ENCODE measurements around the gene CFAP299. TPM values are rescaled to one million over a fixed set of nuclear protein-coding genes. Genes with fewer than 3 reads are reported as not detected.

Gene CFAP299
- total and polyA plus RNA-seq, 4 donors: 2.8 to 30.2 (median 6.6) TPM

DNA sequence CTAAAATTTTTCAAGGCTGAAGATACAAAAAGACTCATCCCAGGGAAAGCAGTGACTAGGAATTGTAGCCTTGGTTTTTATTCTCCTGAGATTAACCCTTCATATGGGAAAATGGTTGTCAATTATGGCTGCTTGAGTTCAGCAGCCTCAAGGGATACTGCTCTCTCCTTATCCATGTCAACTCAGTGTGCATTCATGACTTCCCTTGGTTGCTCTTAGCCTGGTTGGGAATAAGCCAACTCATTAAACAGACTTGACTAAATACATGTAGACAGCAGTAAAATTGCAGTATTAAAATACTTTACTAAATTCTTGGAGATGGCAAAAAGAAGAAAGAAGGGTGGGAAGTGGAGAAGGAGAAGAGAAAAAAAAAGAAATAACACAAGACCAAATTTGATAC, 650.5 kb downstream of the CFAP299 start:
- H3K9ac ChIP-seq (ENCODE audit: insufficient read depth in 1 of 2, low read length in 2 of 2): no peak overlapping the region
- H3K4me1 ChIP-seq (ENCODE audit: control insufficient read depth in 5 of 5, insufficient read depth in 5 of 5, low read length in 5 of 5): no peaks in the 10 kb centered on the region
- no peaks in the 10 kb centered on the region for H3K9me3 ChIP-seq (ENCODE audit: control insufficient read depth in 4 of 4, insufficient read depth in 3 of 4, low read length in 3 of 4)
- ATAC-seq (ENCODE audit: insufficient read depth, low FRiP score): no peak
- no peak overlapping the region for H3K27ac ChIP-seq (ENCODE audit: low read depth in 1 of 2, low read length in 1 of 2)
- TF ChIP-seq, protein P1, sequence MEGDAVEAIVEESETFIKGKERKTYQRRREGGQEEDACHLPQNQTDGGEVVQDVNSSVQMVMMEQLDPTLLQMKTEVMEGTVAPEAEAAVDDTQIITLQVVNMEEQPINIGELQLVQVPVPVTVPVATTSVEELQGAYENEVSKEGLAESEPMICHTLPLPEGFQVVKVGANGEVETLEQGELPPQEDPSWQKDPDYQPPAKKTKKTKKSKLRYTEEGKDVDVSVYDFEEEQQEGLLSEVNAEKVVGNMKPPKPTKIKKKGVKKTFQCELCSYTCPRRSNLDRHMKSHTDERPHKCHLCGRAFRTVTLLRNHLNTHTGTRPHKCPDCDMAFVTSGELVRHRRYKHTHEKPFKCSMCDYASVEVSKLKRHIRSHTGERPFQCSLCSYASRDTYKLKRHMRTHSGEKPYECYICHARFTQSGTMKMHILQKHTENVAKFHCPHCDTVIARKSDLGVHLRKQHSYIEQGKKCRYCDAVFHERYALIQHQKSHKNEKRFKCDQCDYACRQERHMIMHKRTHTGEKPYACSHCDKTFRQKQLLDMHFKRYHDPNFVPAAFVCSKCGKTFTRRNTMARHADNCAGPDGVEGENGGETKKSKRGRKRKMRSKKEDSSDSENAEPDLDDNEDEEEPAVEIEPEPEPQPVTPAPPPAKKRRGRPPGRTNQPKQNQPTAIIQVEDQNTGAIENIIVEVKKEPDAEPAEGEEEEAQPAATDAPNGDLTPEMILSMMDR (IDR thresholded peaks at IDR 0.05; ENCODE audit: control extremely low read depth, extremely low read depth): no peak
- H3K4me3 ChIP-seq: no peak overlapping the region
- no peaks in the 10 kb centered on the region for H3K36me3 ChIP-seq (ENCODE audit: control insufficient read depth in 4 of 4, insufficient read depth in 4 of 4, low read length in 4 of 4)
- no peaks in the 10 kb centered on the region for H3K27me3 ChIP-seq (ENCODE audit: control insufficient read depth in 3 of 3, insufficient read depth in 3 of 3, low read length in 2 of 3)
- DNase-seq: no peak

DNA sequence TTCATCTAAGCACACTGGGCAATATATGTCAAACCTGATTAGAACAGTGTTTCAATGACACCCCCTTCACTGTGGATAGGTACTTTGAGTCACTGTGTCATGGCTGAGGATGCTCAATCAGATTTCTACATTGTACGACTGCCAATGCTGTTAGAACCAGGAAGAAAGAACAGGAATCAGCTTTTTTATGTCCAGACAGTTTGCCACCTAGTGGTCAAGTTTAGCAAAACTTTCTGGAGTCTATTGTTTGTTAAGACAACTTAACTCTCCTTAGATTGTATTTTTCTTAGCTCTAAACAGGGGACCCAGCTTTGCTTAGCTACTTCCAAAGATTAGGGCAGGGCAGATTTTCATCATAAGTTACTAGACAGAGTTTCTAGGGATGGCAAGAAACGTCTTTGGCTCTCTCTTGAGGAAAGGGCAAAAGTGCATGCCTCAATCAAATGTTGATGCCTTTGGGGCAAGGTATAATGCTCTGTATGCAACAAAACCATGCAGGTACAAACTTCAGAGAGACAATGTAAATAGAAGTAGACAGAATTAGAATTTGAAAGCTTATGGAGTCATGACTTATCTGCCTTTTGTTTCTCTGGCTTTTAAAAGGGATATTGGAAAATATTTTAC, 654.5 kb downstream of the CFAP299 start:
- Histone ChIP-seq H3K9ac (ENCODE audit: insufficient read depth in 1 of 2, low read length in 2 of 2) (no peak overlapping the region), H3K36me3 (ENCODE audit: control insufficient read depth in 4 of 4, insufficient read depth in 4 of 4, low read length in 4 of 4) (no peaks in the 10 kb centered on the region), H3K27ac (ENCODE audit: low read depth in 1 of 2, low read length in 1 of 2) (no peak overlapping the region), H3K9me3 (ENCODE audit: control insufficient read depth in 4 of 4, insufficient read depth in 3 of 4, low read length in 3 of 4) (no peaks in the 10 kb centered on the region), H3K4me3 (no peak overlapping the region), H3K27me3 (ENCODE audit: control insufficient read depth in 3 of 3, insufficient read depth in 3 of 3, low read length in 2 of 3) (no peaks in the 10 kb centered on the region), H3K4me1 (ENCODE audit: control insufficient read depth in 5 of 5, insufficient read depth in 5 of 5, low read length in 5 of 5) (no peaks in the 10 kb centered on the region)
- ATAC-seq (ENCODE audit: insufficient read depth, low FRiP score): peak; percentile 59
- TF ChIP-seq, protein P1 (IDR thresholded peaks at IDR 0.05; ENCODE audit: control extremely low read depth, extremely low read depth): peak; percentile 64
- peak; percentile 18 to 85 (median 79) for DNase-seq
- WGBS, 2 donors: 8 to 12% methylated on average over 2 of the region's 2 CpGs

DNA sequence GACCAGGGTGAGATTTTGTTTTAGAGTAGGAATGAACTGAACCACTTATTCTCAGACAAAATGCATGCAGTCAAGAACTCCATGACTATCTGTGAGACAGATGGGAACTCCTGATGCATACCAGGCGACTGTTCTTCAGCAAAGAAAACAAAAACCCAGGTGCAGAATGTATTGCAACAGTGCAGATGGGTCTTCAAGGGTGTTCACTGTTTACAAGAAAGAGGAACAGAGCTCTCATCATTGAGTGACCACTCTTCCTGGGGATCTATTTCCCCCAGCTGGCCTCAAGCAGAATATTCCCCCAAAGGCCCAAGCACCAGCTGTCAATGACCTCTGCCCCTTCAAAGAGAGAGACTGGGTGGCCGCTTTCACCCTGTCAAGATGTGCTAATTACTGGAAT, 655.3 kb downstream of the CFAP299 start:
- 64 to 65% methylated on average over 2 of the region's 2 CpGs for WGBS, 2 donors
- no peak for DNase-seq
- Histone ChIP-seq H3K4me1 (ENCODE audit: control insufficient read depth in 5 of 5, insufficient read depth in 5 of 5, low read length in 5 of 5) (no peaks in the 10 kb centered on the region), H3K9ac (ENCODE audit: insufficient read depth in 1 of 2, low read length in 2 of 2) (no peak overlapping the region), H3K27ac (ENCODE audit: low read depth in 1 of 2, low read length in 1 of 2) (no peak overlapping the region), H3K9me3 (ENCODE audit: control insufficient read depth in 4 of 4, insufficient read depth in 3 of 4, low read length in 3 of 4) (no peaks in the 10 kb centered on the region), H3K27me3 (ENCODE audit: control insufficient read depth in 3 of 3, insufficient read depth in 3 of 3, low read length in 2 of 3) (no peaks in the 10 kb centered on the region), H3K4me3 (no peak overlapping the region), H3K36me3 (ENCODE audit: control insufficient read depth in 4 of 4, insufficient read depth in 4 of 4, low read length in 4 of 4) (no peaks in the 10 kb centered on the region)
- no peak for ATAC-seq (ENCODE audit: insufficient read depth, low FRiP score)
- TF ChIP-seq, protein P1 (IDR thresholded peaks at IDR 0.05; ENCODE audit: control extremely low read depth, extremely low read depth): no peak

DNA sequence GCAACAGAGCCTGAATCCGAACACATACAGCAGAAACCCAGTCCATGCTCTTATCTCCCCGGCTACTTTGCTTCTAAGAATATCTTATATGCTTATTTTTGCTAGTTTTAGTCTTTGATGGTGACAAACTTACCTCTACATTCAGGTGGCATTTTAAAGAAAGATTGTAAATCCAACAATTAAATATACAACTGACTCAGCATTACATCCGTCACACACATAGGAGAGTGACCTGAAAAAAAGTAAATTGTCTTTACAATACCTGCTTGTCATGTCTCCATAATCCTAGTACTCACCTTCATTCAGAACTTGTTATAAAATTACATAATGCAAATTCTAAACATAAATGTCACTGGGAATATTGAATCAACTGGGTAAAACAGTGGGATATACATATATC, 664.4 kb downstream of the CFAP299 start:
- DNase-seq: no peak
- Histone ChIP-seq H3K9ac (ENCODE audit: insufficient read depth in 1 of 2, low read length in 2 of 2) (no peak overlapping the region), H3K27me3 (ENCODE audit: control insufficient read depth in 3 of 3, insufficient read depth in 3 of 3, low read length in 2 of 3) (no peaks in the 10 kb centered on the region), H3K4me1 (ENCODE audit: control insufficient read depth in 5 of 5, insufficient read depth in 5 of 5, low read length in 5 of 5) (no peaks in the 10 kb centered on the region), H3K27ac (ENCODE audit: low read depth in 1 of 2, low read length in 1 of 2) (no peak overlapping the region), H3K4me3 (no peak overlapping the region), H3K9me3 (ENCODE audit: control insufficient read depth in 4 of 4, insufficient read depth in 3 of 4, low read length in 3 of 4) (no peaks in the 10 kb centered on the region), H3K36me3 (ENCODE audit: control insufficient read depth in 4 of 4, insufficient read depth in 4 of 4, low read length in 4 of 4) (no peaks in the 10 kb centered on the region)
- ATAC-seq (ENCODE audit: insufficient read depth, low FRiP score): no peak
- 94% methylated on average over 3 of the region's 3 CpGs for WGBS, 2 donors
- TF ChIP-seq, protein P1 (IDR thresholded peaks at IDR 0.05; ENCODE audit: control extremely low read depth, extremely low read depth): no peak

All from lung (tissue), 12 donors.